Measurements from ENCODE around the gene TPR.

The TPR gene

GRCh38 chr1:186326009-186326408, 49.0 kb downstream of the TPR start:
- DNase-seq: no peak

GRCh38 chr1:186325239-186325638, 49.8 kb downstream of the TPR start:
- DNase-seq: no peak

- no peak for DNase-seq
Measured at GRCh38 chr1:186323865-186324264, 51.2 kb downstream of the TPR start.

- no peak for DNase-seq
Measured at GRCh38 chr1:186315570-186315969, 59.5 kb downstream of the TPR start.

GRCh38 chr1:186311375-186312051, 63.5 kb downstream of the TPR start:
- DNase-seq: no peak

- DNase-seq: no peak
Measured at GRCh38 chr1:186310307-186310706, 64.7 kb downstream of the TPR start.

- no peak for DNase-seq
Measured at GRCh38 chr1:186308264-186309060, 66.6 kb downstream of the TPR start.

GRCh38 chr1:186307445-186307844, 67.6 kb downstream of the TPR start:
- no peak for DNase-seq

- DNase-seq: no peak
Measured at GRCh38 chr1:186306533-186306932, 68.5 kb downstream of the TPR start.

- no peak for DNase-seq
Measured at GRCh38 chr1:186304982-186305949, 69.8 kb downstream of the TPR start.

GRCh38 chr1:186303911-186304310, 71.1 kb downstream of the TPR start:
- DNase-seq: no peak

GRCh38 chr1:186302381-186302920, 72.6 kb downstream of the TPR start:
- no peak for DNase-seq

- DNase-seq: no peak
Measured at GRCh38 chr1:186301448-186301847, 73.6 kb downstream of the TPR start.

GRCh38 chr1:186300056-186300455, 75.0 kb downstream of the TPR start:
- DNase-seq: no peak

- DNase-seq: no peak
Measured at GRCh38 chr1:186299570-186299969, 75.5 kb downstream of the TPR start.

GRCh38 chr1:186298851-186299250, 76.2 kb downstream of the TPR start:
- DNase-seq: no peak

- no peak for DNase-seq
Measured at GRCh38 chr1:186297439-186298045, 77.5 kb downstream of the TPR start.

- no peak for DNase-seq
Measured at GRCh38 chr1:186295980-186296379, 79.1 kb downstream of the TPR start, which contains the start of gene PRG4. Gene PRG4 (plus strand): TSS chr1:186296279.

- no peak for DNase-seq
Measured at GRCh38 chr1:186292875-186293274, 82.2 kb downstream of the TPR start.

- no peak for DNase-seq
Measured at GRCh38 chr1:186291271-186291670, 83.8 kb downstream of the TPR start.

GRCh38 chr1:186289943-186290545, 85.0 kb downstream of the TPR start:
- DNase-seq: no peak

Measured in femur (tissue), 1 donor.